HG02610 (cell line): ENCODE results near the gene ZFP3.
"Not testable (repeated sequence)": the region's sequence is repeated elsewhere in the genome, so short reads cannot be mapped to it uniquely, and the experiment has no call there.

ENCODE experiments used
- ATAC-seq: cut with Tn5 transposase; IDR thresholded peaks from one replicate; pipeline ENCODE4 v1.9.1; 2021; ENCODE audit warnings: mild to moderate bottlenecking, moderate library complexity; ENCODE audit not compliant: unreplicated experiment

Gene ZFP3

DNA sequence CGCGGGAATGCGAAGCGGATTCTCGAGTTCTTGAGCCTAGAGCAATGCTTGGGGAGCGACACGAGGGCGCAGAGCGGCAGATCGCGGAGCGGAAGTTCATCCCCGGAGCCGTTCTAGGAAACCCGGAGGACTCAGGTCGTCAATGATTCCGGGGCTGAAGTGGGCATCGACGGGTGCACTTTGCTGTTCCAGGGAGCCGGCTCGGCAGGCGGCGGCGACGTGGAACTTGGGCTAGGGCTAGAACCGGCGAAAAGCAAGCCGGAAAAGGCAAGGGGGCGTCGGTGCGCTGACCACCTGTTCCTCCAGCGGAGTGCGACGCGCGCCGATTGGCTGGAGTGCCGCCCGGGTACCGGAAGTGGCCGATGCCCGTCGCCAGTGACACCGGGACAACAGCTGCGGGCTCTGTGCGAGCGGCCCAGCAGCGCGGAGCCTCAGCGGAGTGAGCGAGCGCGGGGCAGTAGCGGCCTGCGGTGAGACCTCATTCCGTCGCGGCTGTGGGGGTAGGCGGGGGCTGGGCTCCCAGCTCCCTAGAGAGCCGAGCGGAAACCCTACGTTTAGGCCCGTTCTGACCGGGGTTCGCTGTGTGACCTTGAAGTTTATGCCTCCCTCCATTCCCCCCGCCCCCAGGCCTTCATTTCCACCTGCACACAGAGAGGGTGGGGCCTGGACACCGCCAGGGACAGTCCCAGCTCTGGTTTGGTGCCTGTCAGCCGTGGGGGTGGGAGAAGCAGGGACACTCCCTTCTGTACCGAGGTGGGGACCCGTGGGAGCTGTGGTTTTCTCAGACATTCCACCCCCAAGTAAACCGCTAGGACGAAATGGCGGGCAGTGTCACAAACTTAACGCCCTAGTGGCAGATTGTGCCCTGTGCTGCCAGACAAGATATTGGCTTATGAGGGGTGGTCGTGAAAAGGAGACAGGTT, at the start of gene ZFP3:
Gene ZFP3 (plus strand): TSS at position 362 of the 923 bp plus-strand sequence. CDS start 13,038 bp downstream, outside the sequence.
- ATAC-seq = peak; percentile 80

DNA sequence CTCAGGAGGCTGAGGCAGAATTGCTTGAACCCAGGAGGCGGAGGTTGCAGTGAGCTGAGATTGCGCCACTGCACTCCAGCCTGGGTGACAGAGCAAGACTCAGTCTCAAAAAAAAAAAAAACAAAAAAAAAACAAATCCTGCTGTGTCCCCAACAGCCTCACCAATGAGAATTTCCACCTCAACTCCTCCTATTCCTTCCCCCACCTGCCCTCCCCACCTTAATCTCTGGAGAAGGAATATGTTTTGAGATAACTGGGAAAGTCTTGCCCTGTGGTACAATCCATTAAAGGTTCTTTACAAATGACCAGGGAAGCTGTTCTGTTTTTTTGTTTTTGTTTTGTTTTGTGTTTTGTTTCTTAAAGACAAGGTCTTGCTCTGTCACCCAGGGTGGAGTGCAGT, 48.1 kb upstream of the ZFP3 start:
- ATAC-seq = not testable (repeated sequence)

DNA sequence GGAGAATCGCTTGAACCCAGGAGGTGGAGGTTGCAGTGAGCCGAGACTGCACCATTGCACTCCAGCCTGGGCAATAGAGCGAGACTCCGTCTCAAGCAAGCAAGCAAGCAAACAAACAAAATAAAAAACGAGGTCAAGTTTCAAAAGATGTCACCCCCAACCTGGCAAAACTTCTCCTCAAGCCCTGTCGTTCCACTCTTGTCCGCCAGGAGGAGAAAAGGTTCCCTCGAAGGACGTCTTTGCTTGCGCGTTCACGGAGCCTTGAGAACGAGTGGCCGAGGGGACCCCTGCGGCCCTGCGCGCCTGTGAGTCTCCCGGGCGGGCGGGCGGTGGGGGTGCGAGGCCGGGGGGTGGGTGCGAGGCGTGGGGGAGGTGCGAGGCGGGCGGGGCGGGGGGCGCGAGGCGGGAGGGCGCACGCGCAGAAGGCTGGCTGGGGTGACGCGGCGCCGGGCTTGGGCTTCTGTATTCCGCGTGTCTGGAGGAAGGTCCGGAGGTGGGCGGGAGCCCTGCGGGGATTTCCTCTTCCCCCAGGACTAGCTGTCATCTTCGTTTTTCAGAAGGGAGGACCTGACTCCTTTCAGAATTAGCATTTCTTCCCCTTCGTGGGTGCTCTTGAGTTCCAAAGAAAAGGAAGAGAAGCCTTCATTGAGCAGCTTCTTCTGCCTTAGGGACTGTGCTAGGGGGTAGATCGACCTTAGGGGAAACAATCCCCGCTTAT, 46.7 kb upstream of the ZFP3 start:
- ATAC-seq = peak; percentile 61

DNA sequence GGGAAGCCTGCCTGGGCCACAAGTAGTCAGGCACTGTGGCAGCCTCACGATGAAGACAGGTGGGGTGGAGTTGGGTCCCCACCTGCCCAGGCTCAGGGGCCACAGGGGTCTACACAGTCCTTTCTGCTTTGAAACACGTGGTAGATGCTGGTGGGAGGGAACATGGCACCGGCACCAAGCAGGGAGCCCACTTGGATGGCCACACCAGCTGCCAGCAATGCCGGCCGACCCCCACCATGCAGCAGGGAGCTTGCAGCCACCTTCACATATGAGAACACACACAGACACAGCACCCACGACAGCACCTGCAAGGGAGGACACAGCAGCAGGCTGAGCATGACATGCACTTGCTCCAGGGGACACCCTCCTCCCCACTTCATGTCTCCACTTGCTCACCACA, 45.4 kb upstream of the ZFP3 start:
- ATAC-seq = no peak

DNA sequence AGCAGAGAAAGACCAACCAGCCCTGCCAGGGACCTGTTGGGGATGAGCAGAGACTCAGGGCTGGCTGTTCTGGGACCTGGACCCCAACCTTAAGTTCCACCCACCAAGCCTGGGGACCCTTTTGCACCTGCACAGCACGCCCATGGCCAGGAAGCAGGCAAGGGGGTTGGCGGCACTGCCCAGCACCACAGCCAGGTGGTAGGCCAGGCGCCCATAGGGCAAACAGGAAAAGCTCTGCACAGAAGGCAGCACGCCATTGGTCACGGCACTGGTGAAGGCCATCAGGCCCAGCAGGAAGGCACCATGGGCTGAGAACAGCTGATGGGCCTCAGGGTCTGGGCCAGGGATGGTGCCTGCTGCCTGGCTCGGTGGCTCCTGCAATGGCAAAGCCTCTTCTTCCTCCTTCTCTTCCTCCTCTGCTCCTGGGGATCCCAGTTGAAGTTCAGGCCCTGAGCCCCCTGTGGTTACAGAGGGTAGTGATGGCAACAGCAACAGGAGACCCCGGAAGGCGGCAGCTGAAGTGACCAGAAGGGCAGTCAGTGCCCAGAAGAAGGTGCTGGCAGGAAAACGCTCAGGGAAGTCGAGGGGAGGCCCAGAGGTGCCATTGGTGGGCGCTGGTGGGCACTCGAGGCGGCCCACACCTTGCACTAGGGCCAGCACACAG, 44.8 kb upstream of the ZFP3 start:
- no peak for ATAC-seq

DNA sequence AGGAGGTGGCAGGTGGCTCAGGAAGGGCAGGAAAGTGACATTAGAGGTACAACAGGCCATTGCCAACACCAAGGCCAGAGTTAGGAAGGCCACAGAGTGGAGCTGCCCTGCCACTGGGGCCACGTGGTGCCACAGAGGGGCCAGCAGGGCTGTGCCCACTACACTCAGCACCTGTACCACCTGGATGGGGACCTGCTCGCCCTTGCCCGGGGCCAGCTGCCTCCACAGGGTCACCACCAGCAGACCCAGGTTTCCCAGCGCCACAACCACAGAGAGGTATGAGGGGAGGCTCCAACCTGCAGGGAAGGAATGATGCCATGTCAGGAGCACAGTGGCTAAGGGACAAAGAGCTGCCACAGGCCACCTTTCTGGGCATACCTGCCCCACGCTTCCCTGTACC, 44.2 kb upstream of the ZFP3 start:
- no peak for ATAC-seq

DNA sequence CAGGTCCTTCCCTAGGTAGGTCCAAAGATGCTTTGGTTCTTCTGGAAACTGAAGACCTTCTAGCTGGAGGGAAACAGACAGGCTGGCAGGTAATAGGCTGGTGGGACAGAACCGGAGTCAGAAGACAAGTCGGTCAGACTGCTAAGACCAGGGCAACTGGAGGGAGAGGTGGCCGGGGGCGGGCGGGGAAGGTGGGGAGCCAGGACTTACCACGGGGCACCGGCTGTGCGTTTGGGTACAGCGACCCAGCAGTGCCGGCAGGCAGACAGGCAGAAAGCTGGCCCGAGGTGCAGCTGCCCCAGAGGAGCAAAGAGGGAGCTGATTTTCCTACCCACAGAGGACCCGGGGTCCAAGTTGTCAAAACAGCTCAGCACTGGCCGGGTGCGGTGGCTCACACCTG, 43.6 kb upstream of the ZFP3 start:
- ATAC-seq = no peak

DNA sequence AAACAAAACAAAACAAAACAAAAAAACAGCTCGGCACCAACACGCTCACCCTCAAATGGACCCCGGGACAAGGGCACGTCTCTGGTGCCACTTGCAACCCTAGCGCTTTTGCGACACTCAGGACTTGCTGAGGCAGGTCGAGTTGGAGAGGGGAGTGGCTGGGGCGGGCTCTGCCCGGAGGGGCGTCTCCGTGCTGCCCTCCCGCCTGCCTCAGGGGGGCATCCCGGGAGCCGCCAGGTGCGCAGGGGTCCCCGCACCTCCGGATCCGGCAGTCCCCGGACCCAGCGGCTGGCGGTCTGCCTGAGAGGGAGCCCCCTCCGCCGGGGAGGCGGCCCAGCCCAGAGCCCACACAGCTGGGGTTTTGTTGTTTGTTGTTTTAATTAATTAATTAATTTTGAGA, 43.0 kb upstream of the ZFP3 start, which contains the start of gene SLC52A1:
Gene SLC52A1 (minus strand): TSS at position 112 of the 400 bp plus-strand sequence. CDS start 820 bp downstream, outside the sequence.
- no peak for ATAC-seq

DNA sequence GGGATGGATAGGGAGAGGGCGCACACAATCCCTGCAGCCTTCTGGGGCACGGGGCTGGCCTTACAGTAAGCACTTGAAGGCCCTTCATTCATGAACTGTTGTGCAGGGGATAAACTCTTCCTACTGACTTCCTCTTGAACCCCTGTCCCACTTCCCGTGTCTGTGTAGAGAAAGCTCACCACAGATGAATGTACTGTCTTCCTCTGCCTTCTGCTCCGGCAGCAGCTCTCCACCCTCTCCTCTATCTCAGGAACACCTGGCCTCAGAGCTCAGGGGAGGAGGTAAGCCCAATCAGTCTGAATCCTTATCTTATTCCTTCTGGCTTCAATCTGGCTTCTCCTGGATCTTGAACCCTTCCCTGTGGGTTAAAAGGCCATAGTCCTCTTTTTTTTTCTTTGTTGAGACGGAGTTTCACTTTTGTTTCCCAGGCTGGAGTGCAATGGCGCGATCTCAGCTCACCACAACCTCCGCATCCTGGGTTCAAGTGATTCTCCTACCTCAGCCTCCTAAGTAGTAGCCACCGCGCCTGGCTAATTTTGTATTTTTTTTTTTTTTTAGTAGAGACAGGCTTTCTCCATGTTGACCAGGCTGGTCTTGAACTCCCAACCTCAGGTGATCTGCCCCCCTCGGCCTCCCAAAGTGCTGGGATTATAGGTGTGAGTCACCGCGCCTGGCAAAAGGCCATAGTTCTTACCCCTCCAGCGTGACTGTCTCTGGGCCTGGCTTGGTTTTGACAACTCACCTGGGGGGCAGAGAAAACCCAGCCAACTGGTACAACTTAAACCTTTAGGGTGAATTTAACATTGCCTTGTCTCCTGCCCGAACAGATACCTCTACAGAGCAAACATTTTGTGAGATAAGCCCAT, 35.9 kb upstream of the ZFP3 start:
- ATAC-seq = no peak

DNA sequence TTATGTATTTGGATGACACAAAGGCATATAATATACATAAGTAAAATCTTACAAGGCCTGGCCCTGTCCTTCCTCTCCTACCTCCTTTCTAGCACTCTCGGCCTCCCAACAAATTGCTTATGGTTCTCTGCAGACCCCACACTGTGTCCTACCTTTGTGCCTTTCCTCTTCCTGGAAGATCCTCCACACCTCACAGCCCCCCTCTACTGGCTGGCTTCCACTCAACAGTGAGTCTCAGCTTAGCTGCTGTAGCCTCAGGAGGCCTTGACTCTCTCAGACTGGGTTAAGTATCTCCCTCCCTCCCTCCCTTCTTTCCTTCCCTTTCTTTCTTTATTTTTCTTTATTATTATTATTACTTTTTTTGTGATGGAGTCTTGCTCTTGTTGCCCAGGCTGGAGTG, 34.7 kb upstream of the ZFP3 start:
- ATAC-seq = no peak

DNA sequence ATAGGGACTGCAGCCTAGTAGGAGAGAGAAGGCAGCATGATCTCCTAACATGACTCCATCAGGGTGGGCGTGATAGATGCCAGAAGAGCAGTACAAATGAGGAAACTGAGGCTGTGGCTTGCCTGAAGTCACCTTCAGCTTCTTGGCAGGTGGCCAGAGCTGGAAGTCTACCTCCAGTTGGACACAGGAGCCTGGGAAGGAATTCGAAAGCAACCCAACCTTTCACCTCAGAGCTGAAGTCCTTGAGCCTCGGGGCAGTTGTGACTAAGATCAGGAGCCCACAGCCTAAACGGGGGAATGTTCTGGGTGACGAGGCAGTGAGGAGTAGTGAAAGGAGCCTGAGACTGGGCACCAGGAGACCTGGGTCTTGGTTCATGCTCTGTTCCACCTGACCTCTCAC, 33.6 kb upstream of the ZFP3 start:
- no peak for ATAC-seq

DNA sequence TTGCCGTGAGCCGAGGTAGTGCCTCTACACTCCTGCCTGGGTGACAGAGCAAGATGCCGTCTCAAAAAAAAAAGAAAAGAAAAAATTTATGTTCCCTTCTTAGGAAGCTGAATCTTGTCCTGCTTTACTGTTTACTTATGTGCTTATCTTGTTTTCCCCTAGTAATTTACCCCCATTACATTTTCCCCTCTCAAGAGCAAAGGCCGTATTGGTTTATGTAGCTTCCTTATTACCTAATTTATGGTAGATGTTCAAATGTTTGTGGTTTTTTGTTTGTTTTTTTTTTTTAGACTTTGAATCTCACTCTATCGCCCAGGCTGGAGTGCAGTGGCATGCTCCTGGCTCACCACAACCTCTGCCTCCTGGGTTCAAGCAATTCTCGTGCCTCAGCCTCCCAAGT, 32.8 kb upstream of the ZFP3 start:
- ATAC-seq = no peak

DNA sequence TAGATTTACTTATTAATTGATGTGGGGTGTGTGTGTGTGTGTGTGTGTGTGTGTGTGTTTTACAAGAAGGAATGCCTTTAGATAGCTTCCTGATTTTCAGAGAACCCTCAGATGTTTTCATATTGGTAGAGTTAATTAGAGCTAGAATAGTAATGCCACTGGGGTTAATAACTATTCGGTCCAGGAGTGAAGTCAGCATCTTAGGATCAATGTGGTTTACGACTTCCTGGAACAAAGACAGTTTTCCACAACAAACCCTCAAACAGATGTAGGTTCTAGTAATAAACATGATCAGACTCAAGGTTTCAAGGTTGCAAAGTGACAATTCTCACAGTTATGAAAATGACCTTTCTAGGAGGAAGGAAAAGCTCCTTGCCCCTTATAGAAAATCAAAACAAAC, 30.8 kb upstream of the ZFP3 start:
- ATAC-seq = no peak

DNA sequence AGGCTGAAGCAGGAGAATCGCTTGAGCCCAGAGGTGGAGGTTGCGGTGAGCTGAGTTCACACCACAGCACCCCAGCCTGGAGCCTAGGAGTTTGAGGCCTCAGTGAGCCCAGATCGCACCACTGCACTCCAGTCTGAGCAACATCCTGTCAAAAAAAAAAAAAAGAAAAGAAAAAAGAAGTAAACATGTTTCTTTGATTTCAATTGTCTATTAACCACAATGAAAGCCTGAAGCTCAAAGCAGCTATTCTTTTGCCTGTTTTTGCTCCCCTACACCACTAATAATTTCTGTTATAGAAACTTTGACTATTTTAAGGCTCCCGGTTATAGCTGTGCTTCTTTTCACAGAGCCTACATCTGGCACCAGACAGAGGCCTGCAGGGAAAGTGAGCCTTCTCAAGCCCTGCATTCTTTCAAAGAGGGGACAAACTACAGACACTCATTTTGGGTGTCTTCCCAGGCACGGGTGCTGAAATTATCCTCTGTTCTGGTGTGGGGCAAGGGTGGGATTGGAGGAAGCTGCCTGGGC, 28.9 kb upstream of the ZFP3 start:
- ATAC-seq = no peak

DNA sequence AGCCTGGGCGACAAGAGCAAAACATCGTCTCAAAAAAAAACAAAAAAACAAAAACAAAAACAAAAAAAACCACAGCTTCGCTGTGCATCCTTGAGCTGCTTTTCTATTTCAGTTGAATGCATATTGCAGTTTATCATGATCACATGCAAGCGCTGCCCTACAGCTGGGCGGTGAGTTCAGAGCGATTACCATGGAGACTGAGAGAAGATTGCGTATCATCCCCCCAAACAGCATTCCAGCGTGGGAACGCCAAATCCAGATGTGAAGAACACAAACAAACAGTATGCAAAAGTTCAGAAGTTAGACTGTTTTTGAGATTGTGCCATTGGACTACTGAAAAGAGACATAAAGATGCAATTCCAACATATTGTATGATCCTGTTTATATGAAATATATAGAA, 28.0 kb upstream of the ZFP3 start:
- no peak for ATAC-seq

DNA sequence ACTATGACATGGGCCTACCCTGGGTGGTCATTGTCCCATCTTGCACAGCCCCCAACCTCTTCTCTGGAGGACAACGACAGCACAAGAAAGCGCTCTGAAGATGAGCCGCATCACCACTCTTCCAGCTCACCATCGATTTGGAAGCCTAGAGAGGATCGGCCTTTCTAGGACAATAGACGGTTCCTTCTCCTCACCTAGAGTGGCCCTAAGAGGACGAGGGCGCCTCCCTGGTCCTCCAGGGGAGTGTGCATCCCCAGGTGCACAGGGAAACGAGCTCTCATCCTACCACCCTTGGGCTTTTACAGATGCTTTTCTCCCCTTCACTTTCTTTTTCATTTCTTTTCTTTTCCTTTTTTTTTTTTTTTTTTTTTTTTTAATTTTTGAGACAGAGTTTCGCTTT, 22.7 kb upstream of the ZFP3 start:
- ATAC-seq = no peak

DNA sequence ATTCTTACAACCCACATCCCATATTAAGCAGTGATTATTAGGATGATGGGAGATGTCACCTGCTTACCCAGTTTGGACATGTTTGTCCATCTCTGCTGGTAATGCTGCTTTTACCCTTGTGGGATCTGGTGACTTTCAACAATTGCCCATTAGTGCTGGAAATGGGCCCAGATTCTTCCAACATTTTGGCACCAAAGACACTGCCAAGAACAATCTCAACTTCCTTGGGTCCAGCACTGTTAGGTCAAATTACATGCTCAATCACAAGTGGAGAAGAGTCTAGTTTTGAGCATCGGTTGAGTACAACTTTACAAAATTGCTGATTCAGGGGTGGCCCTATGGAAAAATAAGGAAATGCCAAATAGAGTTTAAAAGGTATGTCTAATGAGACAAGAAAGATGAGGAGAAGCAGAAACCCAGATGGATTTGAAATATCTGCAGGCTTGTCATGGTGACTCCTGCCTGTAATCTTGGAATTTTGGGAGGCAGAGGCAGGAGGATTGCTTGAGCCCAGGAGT, 13.0 kb upstream of the ZFP3 start:
- ATAC-seq = no peak

DNA sequence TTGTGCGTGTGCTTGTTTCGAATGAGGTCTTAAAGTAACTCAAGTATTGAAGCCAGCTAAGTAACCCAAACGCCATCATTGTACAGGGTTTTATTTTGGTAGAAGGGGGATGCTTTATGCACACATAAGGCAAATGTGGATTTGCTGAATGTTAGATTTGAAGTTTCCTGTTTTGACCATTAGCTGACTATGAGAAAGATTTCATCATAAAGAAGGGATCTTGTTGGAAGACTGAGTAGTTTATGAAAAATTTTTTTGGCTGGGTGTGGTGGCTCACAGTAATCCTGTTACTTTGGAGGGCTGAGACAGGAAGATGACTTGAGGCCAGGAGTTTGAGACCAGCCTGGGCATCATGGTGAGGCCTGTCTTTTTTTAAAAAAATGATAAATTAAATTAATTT, 10.0 kb upstream of the ZFP3 start:
- ATAC-seq = no peak

DNA sequence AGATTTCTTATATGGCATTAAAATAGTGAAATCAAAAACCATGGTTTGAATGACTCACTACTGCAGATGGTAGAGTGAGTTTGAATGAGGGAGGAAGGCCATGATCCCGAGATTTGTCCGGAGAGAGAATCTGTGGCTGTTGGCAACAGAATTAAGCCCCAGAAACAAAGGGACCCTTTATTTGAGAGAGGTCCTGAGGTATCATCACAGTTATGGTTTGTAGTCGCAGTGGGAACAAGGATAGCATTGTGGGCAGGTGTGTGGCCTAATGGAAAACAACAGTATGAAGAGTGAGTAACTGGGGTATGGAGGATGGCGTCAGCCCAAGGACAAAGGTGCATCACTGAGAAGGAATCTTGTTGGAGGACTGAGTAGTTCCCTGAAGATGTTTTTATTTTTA, 8.5 kb upstream of the ZFP3 start:
- no peak for ATAC-seq

DNA sequence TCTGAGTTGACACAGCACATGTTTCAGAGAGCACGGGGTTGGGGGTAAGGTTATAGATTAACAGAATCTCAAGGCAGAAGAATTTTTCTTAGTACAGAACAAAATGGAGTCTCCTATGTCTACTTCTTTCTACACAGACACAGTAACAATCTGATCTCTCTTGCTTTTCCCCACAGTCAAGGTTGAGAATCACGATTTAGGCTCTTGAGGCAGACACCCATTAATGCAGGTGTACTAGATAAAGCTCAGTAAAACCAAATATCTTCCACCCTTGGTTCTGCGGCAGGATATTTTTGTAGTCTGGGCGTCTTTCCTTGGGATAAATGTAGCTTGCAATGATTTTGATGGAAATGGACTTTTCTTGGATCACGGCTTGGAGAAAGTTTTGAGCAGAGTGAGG, 2.8 kb upstream of the ZFP3 start:
- ATAC-seq = not testable (repeated sequence)
